ENCODE results near the gene FBXO11. TPM values are rescaled to one million over a fixed set of nuclear protein-coding genes. Genes with fewer than 3 reads are reported as not detected.

The FBXO11 gene
- total RNA-seq, 1 experiment from 2014 or later = 104 TPM

GRCh38 chr2:47783486-47784351 is 122.6 kb downstream of the FBXO11 start:
- H3K4me1 ChIP-seq (ENCODE audit: low read length) = peaks cover 56% of the 10 kb centered on the region
- no peaks in the 10 kb centered on the region for H3K9me3 ChIP-seq (ENCODE audit: low read length)
- no peaks in the 10 kb centered on the region for H3K27me3 ChIP-seq (ENCODE audit: low read length)
- H2AFZ ChIP-seq (ENCODE audit: low read length) = no peak overlapping the region
- peaks cover 31% of the 10 kb centered on the region for H4K20me1 ChIP-seq (ENCODE audit: insufficient read depth, low read depth, low read length)
- H3K9ac ChIP-seq (ENCODE audit: low read length) = peak overlapping the region; percentile 97
- peak overlapping the region; percentile 87 for H3K27ac ChIP-seq (ENCODE audit: low read length)
- peak overlapping the region; percentile 64 for H3K4me2 ChIP-seq (ENCODE audit: low read depth, low read length, poor library complexity, severe bottlenecking)
- peak overlapping the region; percentile 92 for H3K4me3 ChIP-seq (ENCODE audit: low read length)
- no peaks in the 10 kb centered on the region for H3K9me2 ChIP-seq (replicated peaks; ENCODE audit: insufficient read depth, low read length)
- H3K79me2 ChIP-seq (ENCODE audit: low read length) = peaks cover 55% of the 10 kb centered on the region
- peaks cover 27% of the 10 kb centered on the region for H3K36me3 ChIP-seq (ENCODE audit: insufficient read depth, low read length)
- DNase-seq = peak; percentile 88

GRCh38 chr2:47782671-47783485 is 123.4 kb downstream of the FBXO11 start, which contains the start of gene MSH6:
TSS of gene MSH6 (plus strand) at chr2:47783145. CDS start at chr2:47783234, 89 bp downstream.
- Histone ChIP-seq H3K27ac (ENCODE audit: low read length) (peak within 1 kb of the TSS; percentile 87), H3K4me3 (ENCODE audit: low read length) (peak within 1 kb of the TSS; percentile 92), H2AFZ (ENCODE audit: low read length) (peak within 1 kb of the TSS; percentile 49; the same call in 1 of the 2 replicates), H3K27me3 (ENCODE audit: low read length) (no peaks in the 10 kb centered on the region), H3K4me2 (ENCODE audit: low read depth, low read length, poor library complexity, severe bottlenecking) (peak within 1 kb of the TSS; percentile 64), H3K9me3 (ENCODE audit: low read length) (no peaks in the 10 kb centered on the region), H3K79me2 (ENCODE audit: low read length) (peaks cover 48% of the 10 kb centered on the region), H3K9me2 (replicated peaks; ENCODE audit: insufficient read depth, low read length) (no peaks in the 10 kb centered on the region), H4K20me1 (ENCODE audit: insufficient read depth, low read depth, low read length) (peaks cover 31% of the 10 kb centered on the region), H3K9ac (ENCODE audit: low read length) (peak within 1 kb of the TSS; percentile 97), H3K36me3 (ENCODE audit: insufficient read depth, low read length) (peaks cover 27% of the 10 kb centered on the region), H3K4me1 (ENCODE audit: low read length) (peaks cover 56% of the 10 kb centered on the region)
- peak; percentile 97 for DNase-seq

GRCh38 chr2:47782381-47782670 is 124.0 kb downstream of the FBXO11 start:
- Histone ChIP-seq H3K79me2 (ENCODE audit: low read length) (peaks cover 46% of the 10 kb centered on the region), H3K4me3 (ENCODE audit: low read length) (peak overlapping the region; percentile 92), H3K27ac (ENCODE audit: low read length) (peak overlapping the region; percentile 87), H3K27me3 (ENCODE audit: low read length) (no peaks in the 10 kb centered on the region), H3K4me2 (ENCODE audit: low read depth, low read length, poor library complexity, severe bottlenecking) (peak overlapping the region; percentile 64), H3K9me2 (replicated peaks; ENCODE audit: insufficient read depth, low read length) (no peaks in the 10 kb centered on the region), H2AFZ (ENCODE audit: low read length) (peak overlapping the region; percentile 49; the same call in 1 of the 2 replicates), H4K20me1 (ENCODE audit: insufficient read depth, low read depth, low read length) (peaks cover 31% of the 10 kb centered on the region), H3K4me1 (ENCODE audit: low read length) (peaks cover 56% of the 10 kb centered on the region), H3K36me3 (ENCODE audit: insufficient read depth, low read length) (peaks cover 27% of the 10 kb centered on the region), H3K9ac (ENCODE audit: low read length) (peak overlapping the region; percentile 97), H3K9me3 (ENCODE audit: low read length) (no peaks in the 10 kb centered on the region)
- peak; percentile 64 for DNase-seq

DNA sequence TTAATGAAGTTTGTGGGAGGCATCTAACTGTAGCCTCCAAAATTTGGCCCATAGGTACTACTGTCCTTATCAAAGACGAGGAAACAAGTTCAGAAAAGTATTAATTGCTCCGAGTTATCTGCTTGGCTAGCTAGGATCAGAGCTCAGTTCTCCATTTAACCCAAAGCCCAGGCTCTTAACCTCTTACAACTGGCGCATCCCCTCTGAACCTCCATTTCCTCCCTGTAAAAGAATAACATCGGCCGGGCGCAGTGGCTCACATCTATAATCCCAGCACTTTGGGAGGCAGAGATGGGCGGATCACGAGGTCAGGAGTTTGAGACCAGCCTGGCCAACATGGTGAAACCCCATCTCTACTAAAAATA is 126.9 kb downstream of the FBXO11 start:
- peaks cover 4% of the 10 kb centered on the region; the same call in 1 of the 2 replicates for H3K36me3 ChIP-seq (ENCODE audit: insufficient read depth, low read length)
- H4K20me1 ChIP-seq (ENCODE audit: insufficient read depth, low read depth, low read length) = peaks cover 6% of the 10 kb centered on the region

GRCh38 chr2:47778698-47779425 is 127.4 kb downstream of the FBXO11 start:
- no peak overlapping the region for H2AFZ ChIP-seq (ENCODE audit: low read length)
- H3K4me3 ChIP-seq (ENCODE audit: low read length) = no peak overlapping the region
- peaks cover 22% of the 10 kb centered on the region for H3K79me2 ChIP-seq (ENCODE audit: low read length)
- H3K4me1 ChIP-seq (ENCODE audit: low read length) = peaks cover 44% of the 10 kb centered on the region
- H3K9ac ChIP-seq (ENCODE audit: low read length) = no peak overlapping the region
- no peak overlapping the region for H3K4me2 ChIP-seq (ENCODE audit: low read depth, low read length, poor library complexity, severe bottlenecking)
- no peaks in the 10 kb centered on the region for H3K9me2 ChIP-seq (replicated peaks; ENCODE audit: insufficient read depth, low read length)
- DNase-seq = no peak
- no peak overlapping the region for H3K27ac ChIP-seq (ENCODE audit: low read length)
- no peaks in the 10 kb centered on the region for H3K36me3 ChIP-seq (ENCODE audit: insufficient read depth, low read length)
- H4K20me1 ChIP-seq (ENCODE audit: insufficient read depth, low read depth, low read length) = peaks cover under 1% of the 10 kb centered on the region; the same call in 1 of the 2 replicates
- no peaks in the 10 kb centered on the region for H3K9me3 ChIP-seq (ENCODE audit: low read length)
- H3K27me3 ChIP-seq (ENCODE audit: low read length) = no peaks in the 10 kb centered on the region

More for the DNA sequence above, 126.9 kb downstream of the FBXO11 start:
- Histone ChIP-seq H3K4me1 (ENCODE audit: low read length) (peaks cover 46% of the 10 kb centered on the region), H3K9me3 (ENCODE audit: low read length) (no peaks in the 10 kb centered on the region), H3K79me2 (ENCODE audit: low read length) (peaks cover 25% of the 10 kb centered on the region), H3K9ac (ENCODE audit: low read length) (no peak overlapping the region), H3K4me2 (ENCODE audit: low read depth, low read length, poor library complexity, severe bottlenecking) (no peak overlapping the region), H3K27me3 (ENCODE audit: low read length) (no peaks in the 10 kb centered on the region), H3K9me2 (replicated peaks; ENCODE audit: insufficient read depth, low read length) (no peaks in the 10 kb centered on the region), H3K27ac (ENCODE audit: low read length) (no peak overlapping the region), H3K4me3 (ENCODE audit: low read length) (no peak overlapping the region), H2AFZ (ENCODE audit: low read length) (no peak overlapping the region)
- no peak for DNase-seq

DNA sequence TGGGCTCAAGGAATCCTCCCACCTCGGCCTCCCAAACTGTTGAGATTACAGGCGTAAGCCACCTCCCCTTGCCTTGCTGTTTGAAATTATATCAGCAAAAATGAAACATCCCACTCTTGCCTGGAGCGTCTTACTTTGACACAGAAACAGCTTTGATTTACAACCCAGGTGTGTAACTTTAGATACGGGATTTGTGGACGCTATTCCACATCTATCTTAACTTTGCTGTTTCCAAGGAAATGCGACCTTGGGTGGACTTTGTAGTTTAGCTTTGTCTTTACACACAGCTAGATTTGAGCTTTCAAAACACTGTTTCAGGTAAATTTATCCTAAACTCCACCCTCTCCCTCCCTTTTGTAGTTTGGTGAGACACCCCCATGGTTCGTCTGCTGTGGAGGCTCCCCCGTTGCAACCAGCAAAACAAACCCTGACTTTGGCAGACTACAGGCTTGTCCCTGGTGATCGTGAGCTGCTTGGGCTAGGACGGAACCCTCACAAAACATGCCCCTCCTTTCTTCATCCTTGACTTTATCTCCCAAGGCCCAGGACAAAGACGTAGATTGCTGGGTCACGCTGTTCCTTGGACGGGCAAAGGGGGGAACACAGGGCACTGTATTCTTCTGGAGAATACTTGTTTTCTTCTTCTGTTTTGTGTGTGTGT is 128.9 kb downstream of the FBXO11 start:
- Histone ChIP-seq H3K36me3 (ENCODE audit: insufficient read depth, low read length) (no peaks in the 10 kb centered on the region), H3K9me3 (ENCODE audit: low read length) (no peaks in the 10 kb centered on the region), H3K79me2 (ENCODE audit: low read length) (peaks cover 19% of the 10 kb centered on the region), H3K27me3 (ENCODE audit: low read length) (no peaks in the 10 kb centered on the region), H3K4me3 (ENCODE audit: low read length) (no peak overlapping the region), H4K20me1 (ENCODE audit: insufficient read depth, low read depth, low read length) (no peaks in the 10 kb centered on the region), H3K27ac (ENCODE audit: low read length) (no peak overlapping the region), H3K4me1 (ENCODE audit: low read length) (peaks cover 51% of the 10 kb centered on the region), H3K9me2 (replicated peaks; ENCODE audit: insufficient read depth, low read length) (no peaks in the 10 kb centered on the region), H3K9ac (ENCODE audit: low read length) (no peak overlapping the region), H3K4me2 (ENCODE audit: low read depth, low read length, poor library complexity, severe bottlenecking) (no peak overlapping the region), H2AFZ (ENCODE audit: low read length) (no peak overlapping the region)
- DNase-seq = no peak

DNA sequence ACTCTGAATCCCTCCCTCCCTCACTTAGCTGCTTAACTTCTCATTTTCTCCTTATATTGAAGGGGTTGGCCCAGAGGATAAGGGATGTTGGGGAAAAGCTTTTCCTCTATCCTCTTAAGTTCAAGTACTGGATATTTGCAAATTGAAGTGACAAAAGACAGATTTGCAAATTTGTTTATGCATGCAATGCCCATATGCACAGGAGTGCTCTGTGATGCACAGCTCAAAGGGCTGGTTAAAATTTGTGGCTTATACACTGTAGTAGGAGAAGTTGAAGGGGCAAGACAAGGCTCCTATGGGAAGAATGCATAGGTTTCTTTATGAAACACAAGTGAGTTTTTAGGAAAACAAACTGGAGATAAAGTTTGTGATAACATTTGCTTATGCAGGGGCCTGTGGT is 131.7 kb downstream of the FBXO11 start:
- H2AFZ ChIP-seq (ENCODE audit: low read length) = no peak overlapping the region
- peaks cover 38% of the 10 kb centered on the region for H3K79me2 ChIP-seq (ENCODE audit: low read length)
- H3K27ac ChIP-seq (ENCODE audit: low read length) = peak overlapping the region; percentile 72
- no peaks in the 10 kb centered on the region for H3K36me3 ChIP-seq (ENCODE audit: insufficient read depth, low read length)
- no peaks in the 10 kb centered on the region for H3K27me3 ChIP-seq (ENCODE audit: low read length)
- no peak overlapping the region for H3K4me2 ChIP-seq (ENCODE audit: low read depth, low read length, poor library complexity, severe bottlenecking)
- no peaks in the 10 kb centered on the region for H3K9me3 ChIP-seq (ENCODE audit: low read length)
- H3K9me2 ChIP-seq (replicated peaks; ENCODE audit: insufficient read depth, low read length) = no peaks in the 10 kb centered on the region
- H3K4me1 ChIP-seq (ENCODE audit: low read length) = peaks cover 32% of the 10 kb centered on the region
- H4K20me1 ChIP-seq (ENCODE audit: insufficient read depth, low read depth, low read length) = no peaks in the 10 kb centered on the region
- H3K4me3 ChIP-seq (ENCODE audit: low read length) = no peak overlapping the region
- DNase-seq = no peak
- H3K9ac ChIP-seq (ENCODE audit: low read length) = 0 out of 2 replicates have a peak overlapping the region, but pooled peaks have one; percentile 2

Data from Karpas-422 (cell line).